Measurements from ENCODE around the gene SATB1.

- no peak for TF ChIP-seq CTCF (IDR thresholded peaks at IDR 0.05)
- TF ChIP-seq EP300 (IDR thresholded peaks at IDR 0.05; ENCODE audit: low read depth), result no peak
- no peak for TF ChIP-seq POLR2A (IDR thresholded peaks at IDR 0.05)
- no peak for TF ChIP-seq POLR2AphosphoS5 (IDR thresholded peaks at IDR 0.05)
These were observed 28.7 kb downstream of the SATB1 start for GRCh38 chr3:18396428-18396827.

Data from transverse colon (tissue), 4 donors.